Keratinocyte (primary cell): ENCODE results near the gene MPHOSPH6. TPM values are rescaled to one million over a fixed set of nuclear protein-coding genes. Genes with fewer than 3 reads are reported as not detected.

Source experiments
- DNase-seq: peaks from one replicate; pipeline ENCODE4 v3.0.0-alpha.2; 2011; ENCODE audit warnings: low read depth, missing footprints, low spot score
- FAIRE-seq: peaks from 2 replicates; lab custom pipeline; 2011; peaks lifted over from hg19 to GRCh38; lab: Jason Lieb, UNC
- H2AFZ ChIP-seq: 2 replicates; pipeline ENCODE4 v1.6.0; 2012; ENCODE audit warnings: low read length, control low read depth, inconsistent platforms; ENCODE audit not compliant: control insufficient read depth
- H3K27ac ChIP-seq: 2 replicates; pipeline ENCODE4 v1.5.1; 2011; ENCODE audit warnings: low read length; ENCODE audit not compliant: control insufficient read depth, insufficient read depth
- H3K27me3 ChIP-seq: 3 replicates; pipeline ENCODE4 v1.6.0; 2011; ENCODE audit warnings: low read length; ENCODE audit not compliant: control insufficient read depth, insufficient read depth; ENCODE audit errors: extremely low read depth
- H3K36me3 ChIP-seq, 2 experiments: 2 replicates in 1 of 2; 3 replicates in 1 of 2; pipeline ENCODE4 v1.5.1; 2011; ENCODE audit warnings: low read length in 2 of 2, mild to moderate bottlenecking in 1 of 2; ENCODE audit not compliant: control insufficient read depth in 2 of 2, insufficient read depth in 2 of 2; ENCODE audit errors: extremely low read depth in 1 of 2
- H3K4me1 ChIP-seq: 3 replicates; pipeline ENCODE4 v1.5.1; 2011; ENCODE audit warnings: low read length; ENCODE audit not compliant: control insufficient read depth, insufficient read depth; ENCODE audit errors: extremely low read depth
- H3K4me2 ChIP-seq: 3 replicates; pipeline ENCODE4 v1.6.0; 2011; ENCODE audit warnings: low read depth, low read length; ENCODE audit not compliant: control insufficient read depth, insufficient read depth; ENCODE audit errors: extremely low read depth
- H3K4me3 ChIP-seq, 3 experiments: fragments of 200-600 bp in 1 of 3; sonication (generic) in 1 of 3; 2 replicates in 2 of 3; 3 replicates in 1 of 3; pipeline ENCODE4 v1.5.1; 2011 to 2016; ENCODE audit warnings: low read length in 3 of 3, mild to moderate bottlenecking in 3 of 3, control low read depth in 2 of 3, inconsistent platforms in 1 of 3, low read depth in 1 of 3, mixed read lengths in 1 of 3, mixed run types in 1 of 3, moderate library complexity in 1 of 3; ENCODE audit not compliant: control insufficient read depth in 2 of 3, insufficient read depth in 2 of 3; ENCODE audit errors: extremely low read depth in 1 of 3
- H3K79me2 ChIP-seq: 2 replicates; pipeline ENCODE4 v1.6.0; 2012; ENCODE audit warnings: low read length; ENCODE audit not compliant: control insufficient read depth, insufficient read depth
- H3K9ac ChIP-seq: 3 replicates; pipeline ENCODE4 v1.6.0; 2011; ENCODE audit warnings: low read length; ENCODE audit not compliant: control insufficient read depth, insufficient read depth; ENCODE audit errors: extremely low read depth
- H3K9me1 ChIP-seq: 3 replicates; pipeline ENCODE4 v1.6.0; 2011; ENCODE audit warnings: low read length; ENCODE audit not compliant: control insufficient read depth, insufficient read depth; ENCODE audit errors: extremely low read depth
- H3K9me3 ChIP-seq: 2 replicates; pipeline ENCODE4 v1.5.1; 2012; ENCODE audit warnings: low read depth, low read length; ENCODE audit not compliant: control insufficient read depth
- H4K20me1 ChIP-seq: 3 replicates; pipeline ENCODE4 v1.6.0; 2011; ENCODE audit warnings: low read length; ENCODE audit not compliant: control insufficient read depth, insufficient read depth; ENCODE audit errors: extremely low read depth
- EZH2 ChIP-seq: IDR thresholded peaks from one replicate; pipeline ENCODE4 v1.6.1; 2012; ENCODE audit warnings: inconsistent platforms, mild to moderate bottlenecking, low read length, moderate library complexity
- dilution Hi-C: fragments of 300-500 bp; cut with MboI; formaldehyde crosslinking; loops from one replicate; pipeline ENCODE4 v1.7.0; 2020; ENCODE audit warnings: low sequenced_read_pairs; ENCODE audit not compliant: extremely low pct_ligation_motif_present
- polyA plus RNA-seq, 5 experiments: library from polyadenylated mRNA; depleted of rRNA in 3 of 5; stranded (reverse) in 3 of 5; stranded (forward) in 1 of 5; unstranded in 1 of 5; fragments of >200 nt; gene quantifications; 1 replicate in 1 of 5; 2 replicates in 3 of 5; 3 replicates in 1 of 5; pipeline versions ENCODE4 v1.2.1 to v1.2.3, GENCODE V29; 2011 to 2012; ENCODE audit warnings: missing spikeins in 2 of 5, low read depth in 1 of 5, low replicate concordance in 1 of 5
- TF ChIP-seq, protein P1 (sequence below), 3 experiments: IDR thresholded peaks in 1 of 3; conservative IDR thresholded peaks in 1 of 3; optimal IDR thresholded peaks in 1 of 3; 2 replicates in 2 of 3; 3 replicates in 1 of 3; pipeline versions ENCODE3 to v1.5.1; 2011; ENCODE audit warnings: low read length in 3 of 3, mild to moderate bottlenecking in 3 of 3, moderate library complexity in 2 of 3, control low read depth in 1 of 3, inconsistent platforms in 1 of 3; ENCODE audit not compliant: insufficient read depth in 2 of 3; ENCODE audit errors: extremely low read depth in 1 of 3

MPHOSPH6 gene
- polyA plus RNA-seq, 1 donor (not counting 4 experiments of a cell fraction or from before 2014, with no cell fraction given) = 76.1 TPM

DNA sequence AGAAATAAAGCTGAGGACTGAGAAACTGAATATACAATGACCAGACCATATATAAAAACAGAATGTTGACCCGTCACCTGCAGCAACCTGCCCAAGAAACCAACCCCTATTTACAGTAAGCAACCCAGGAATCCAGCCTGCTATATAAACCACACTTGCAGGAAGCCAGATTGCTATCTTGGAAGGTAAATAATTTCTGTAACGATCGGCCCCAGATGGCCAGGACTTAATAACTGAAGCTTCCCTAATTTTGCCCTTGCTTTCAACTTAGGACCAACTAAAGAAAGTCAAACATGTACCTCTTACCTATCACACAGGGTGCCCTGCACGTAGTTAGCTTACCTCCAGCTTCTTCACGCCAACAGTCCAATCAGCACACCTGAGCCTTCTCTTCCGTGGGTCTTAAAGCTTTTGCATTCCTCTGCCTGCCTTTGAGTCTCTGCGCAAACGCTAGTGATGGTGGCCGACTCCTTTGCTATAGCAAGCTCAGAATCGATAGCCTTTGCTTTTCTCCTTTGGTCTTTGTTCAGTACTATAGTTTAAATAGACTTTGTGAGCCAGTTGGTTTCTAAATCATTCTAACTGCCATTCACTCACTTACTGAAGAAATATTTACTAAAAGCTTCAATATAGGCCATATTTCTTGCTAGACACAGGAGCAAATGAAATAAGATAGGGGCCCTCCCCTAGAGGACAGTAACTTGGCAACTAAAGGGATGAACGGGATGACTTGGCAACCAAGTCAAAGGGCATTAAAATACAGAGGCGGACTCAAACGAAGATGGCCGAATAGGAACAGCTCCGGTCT, 31.3 kb downstream of the MPHOSPH6 start:
- H3K4me1 ChIP-seq = peaks cover 6% of the 10 kb centered on the region
- peak overlapping the region in 2 of 3 experiments; percentile 1 to 49 for H3K4me3 ChIP-seq
- H3K27ac ChIP-seq = peak overlapping the region; percentile 74
- H2AFZ ChIP-seq = peak overlapping the region; percentile 47
- TF ChIP-seq EZH2 = no peak
- TF ChIP-seq, protein P1, sequence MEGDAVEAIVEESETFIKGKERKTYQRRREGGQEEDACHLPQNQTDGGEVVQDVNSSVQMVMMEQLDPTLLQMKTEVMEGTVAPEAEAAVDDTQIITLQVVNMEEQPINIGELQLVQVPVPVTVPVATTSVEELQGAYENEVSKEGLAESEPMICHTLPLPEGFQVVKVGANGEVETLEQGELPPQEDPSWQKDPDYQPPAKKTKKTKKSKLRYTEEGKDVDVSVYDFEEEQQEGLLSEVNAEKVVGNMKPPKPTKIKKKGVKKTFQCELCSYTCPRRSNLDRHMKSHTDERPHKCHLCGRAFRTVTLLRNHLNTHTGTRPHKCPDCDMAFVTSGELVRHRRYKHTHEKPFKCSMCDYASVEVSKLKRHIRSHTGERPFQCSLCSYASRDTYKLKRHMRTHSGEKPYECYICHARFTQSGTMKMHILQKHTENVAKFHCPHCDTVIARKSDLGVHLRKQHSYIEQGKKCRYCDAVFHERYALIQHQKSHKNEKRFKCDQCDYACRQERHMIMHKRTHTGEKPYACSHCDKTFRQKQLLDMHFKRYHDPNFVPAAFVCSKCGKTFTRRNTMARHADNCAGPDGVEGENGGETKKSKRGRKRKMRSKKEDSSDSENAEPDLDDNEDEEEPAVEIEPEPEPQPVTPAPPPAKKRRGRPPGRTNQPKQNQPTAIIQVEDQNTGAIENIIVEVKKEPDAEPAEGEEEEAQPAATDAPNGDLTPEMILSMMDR (optimal IDR thresholded peaks at IDR 0.05 in 1 of 3, IDR thresholded peaks at IDR 0.05 in 1 of 3, conservative IDR thresholded peaks at IDR 0.05 in 1 of 3; ENCODE audit: extremely low read depth in 1 of 3, insufficient read depth in 2 of 3, low read length in 3 of 3) = no peak
- no peaks in the 10 kb centered on the region for H3K79me2 ChIP-seq
- H3K36me3 ChIP-seq = peaks cover 1 to 5% of the 10 kb centered on the region in 2 experiments
- peak overlapping the region; percentile 67 for H3K4me2 ChIP-seq
- DNase-seq (no peak), FAIRE-seq (no peak)
- H3K27me3 ChIP-seq = no peaks in the 10 kb centered on the region
- H3K9ac ChIP-seq = peak overlapping the region; percentile 58
- no peaks in the 10 kb centered on the region for H3K9me3 ChIP-seq
- no peaks in the 10 kb centered on the region for H4K20me1 ChIP-seq
- no peaks in the 10 kb centered on the region for H3K9me1 ChIP-seq
- dilution Hi-C loops = no loop called here

DNA sequence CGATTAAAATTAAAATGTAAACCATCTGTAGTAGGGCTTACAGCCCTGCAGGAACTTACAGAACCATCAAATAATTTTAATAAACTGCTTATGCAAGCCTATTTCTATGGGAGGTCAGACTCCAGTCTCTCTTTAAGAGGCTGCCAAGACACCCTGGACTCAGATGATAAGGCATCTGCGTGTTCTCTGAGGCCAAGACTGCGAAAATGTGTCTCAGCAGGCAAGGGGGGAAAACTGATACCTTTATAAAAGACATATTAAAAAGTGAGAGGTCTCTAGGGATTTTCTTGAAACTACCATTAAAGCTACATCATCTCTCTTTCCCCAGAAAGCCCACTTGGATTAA, 32.2 kb downstream of the MPHOSPH6 start:
- dilution Hi-C loops = no loop called here
- no peak for FAIRE-seq

More for the DNA sequence above, 32.2 kb downstream of the MPHOSPH6 start:
- Histone ChIP-seq H3K9ac (no peak overlapping the region), H3K36me3 (peaks cover 1 to 5% of the 10 kb centered on the region in 2 experiments), H2AFZ (no peak overlapping the region), H3K4me3 (no peak overlapping the region), H3K27ac (no peak overlapping the region), H4K20me1 (no peaks in the 10 kb centered on the region), H3K4me1 (peaks cover 6% of the 10 kb centered on the region), H3K27me3 (no peaks in the 10 kb centered on the region), H3K79me2 (no peaks in the 10 kb centered on the region), H3K4me2 (no peak overlapping the region), H3K9me1 (no peaks in the 10 kb centered on the region), H3K9me3 (no peaks in the 10 kb centered on the region)
- DNase-seq = no peak
- TF ChIP-seq, protein P1 (optimal IDR thresholded peaks at IDR 0.05 in 1 of 3, IDR thresholded peaks at IDR 0.05 in 1 of 3, conservative IDR thresholded peaks at IDR 0.05 in 1 of 3; ENCODE audit: extremely low read depth in 1 of 3, insufficient read depth in 2 of 3, low read length in 3 of 3) = no peak
- no peak for TF ChIP-seq EZH2
